Neural cell (in vitro differentiated cells): ENCODE measurements around the gene TMEM184A. TPM values are rescaled to one million over a fixed set of nuclear protein-coding genes. Genes with fewer than 3 reads are reported as not detected.

Source experiments
- H2AFZ ChIP-seq: fragments of 200-600, 300-800 bp; sonication (generic), shearing (Covaris generic); 2 replicates; pipeline ENCODE4 v1.6.0; 2014; ENCODE audit warnings: low read depth, mild to moderate bottlenecking, antibody characterized with exemption, low read length, moderate library complexity
- H3F3A ChIP-seq: fragments of 200-600 bp; shearing (Covaris generic); 2 replicates; pipeline ENCODE4 v1.6.1; 2016; ENCODE audit warnings: mild to moderate bottlenecking, moderate library complexity, mixed read lengths, antibody characterized with exemption, low read length; ENCODE audit not compliant: insufficient read depth, poor library complexity, severe bottlenecking
- H3K27ac ChIP-seq: fragments of 200-600, 300-800 bp; sonication (generic), shearing (Covaris generic); 2 replicates; pipeline ENCODE4 v1.5.1; 2014; ENCODE audit warnings: mild to moderate bottlenecking, low read length, moderate library complexity
- H3K27me3 ChIP-seq: fragments of 300-800, 200-600 bp; sonication (generic), shearing (Covaris generic); 2 replicates; pipeline ENCODE4 v1.6.0; 2014; ENCODE audit warnings: mild to moderate bottlenecking, low read depth, low read length, moderate library complexity; ENCODE audit not compliant: insufficient read depth
- H3K36me3 ChIP-seq: fragments of 300-800, 200-600 bp; sonication (generic), shearing (Covaris generic); 2 replicates; pipeline ENCODE4 v1.5.1; 2014; ENCODE audit warnings: mild to moderate bottlenecking, antibody characterized with exemption, low read length, moderate library complexity; ENCODE audit not compliant: insufficient read depth
- H3K4me2 ChIP-seq: fragments of 300-800, 200-600 bp; sonication (generic), shearing (Covaris generic); 2 replicates; pipeline ENCODE4 v1.6.0; 2014; ENCODE audit warnings: mild to moderate bottlenecking, low read length
- H3K4me3 ChIP-seq: fragments of 300-800, 200-600 bp; sonication (generic), shearing (Covaris generic); 2 replicates; pipeline ENCODE4 v1.5.1; 2014; ENCODE audit warnings: mild to moderate bottlenecking, low read length, moderate library complexity
- H3K79me2 ChIP-seq: fragments of 200-600 bp; shearing (Covaris generic); replicated peaks from 2 replicates; pipeline ENCODE4 v1.6.0; 2014; ENCODE audit warnings: mild to moderate bottlenecking, low read length, moderate library complexity; ENCODE audit not compliant: insufficient read depth
- H3K9ac ChIP-seq: fragments of 300-800, 200-600 bp; sonication (generic), shearing (Covaris generic); 2 replicates; pipeline ENCODE4 v1.6.1; 2016; ENCODE audit warnings: mild to moderate bottlenecking, low read length, mixed read lengths
- H3K9me2 ChIP-seq: fragments of 200-600 bp; shearing (Covaris generic); 2 replicates; pipeline ENCODE4 v1.6.1; 2016; ENCODE audit warnings: mild to moderate bottlenecking, low read length, mixed read lengths; ENCODE audit not compliant: insufficient read depth
- H3K9me3 ChIP-seq: fragments of 200-600, 300-800 bp; sonication (generic), shearing (Covaris generic); 2 replicates; pipeline ENCODE4 v1.6.1; 2016; ENCODE audit warnings: mild to moderate bottlenecking, mixed run types, low read length, moderate library complexity, mixed read lengths
- H4K20me1 ChIP-seq: fragments of 200-600 bp; shearing (Covaris generic); 2 replicates; pipeline ENCODE4 v1.6.1; 2016; ENCODE audit warnings: mild to moderate bottlenecking, mixed run types; ENCODE audit not compliant: insufficient read depth
- EP300 ChIP-seq: fragments of 450-650 bp; conservative IDR thresholded peaks from 2 replicates; pipeline ENCODE4 v1.6.1; 2014; ENCODE audit warnings: antibody characterized with exemption, mild to moderate bottlenecking, moderate library complexity; ENCODE audit not compliant: poor library complexity, severe bottlenecking
- EZH2 ChIP-seq: fragments of 200-600, 300-800 bp; shearing (Covaris generic), sonication (generic); IDR thresholded peaks from 2 replicates; pipeline ENCODE4 v1.6.1; 2014; ENCODE audit warnings: antibody characterized with exemption, low read length, borderline replicate concordance, mild to moderate bottlenecking; ENCODE audit not compliant: insufficient read depth, poor library complexity, severe bottlenecking
- MXI1 ChIP-seq: fragments of 450-650 bp; conservative IDR thresholded peaks from 2 replicates; pipeline ENCODE4 v1.6.1; 2014; ENCODE audit warnings: antibody characterized with exemption, mild to moderate bottlenecking; ENCODE audit not compliant: poor library complexity, severe bottlenecking
- POLR2AphosphoS5 ChIP-seq: IDR thresholded peaks from 2 replicates; pipeline ENCODE4 v1.6.1; 2012
- RAD21 ChIP-seq: fragments of 450-650 bp; conservative IDR thresholded peaks from 2 replicates; pipeline ENCODE4 v1.6.1; 2014; ENCODE audit warnings: antibody characterized with exemption, mild to moderate bottlenecking, moderate library complexity
- SMC3 ChIP-seq: fragments of 450-650 bp; conservative IDR thresholded peaks from 2 replicates; pipeline ENCODE4 v1.6.1; 2014; ENCODE audit warnings: antibody characterized with exemption, mild to moderate bottlenecking, moderate library complexity; ENCODE audit not compliant: poor library complexity
- TAF1 ChIP-seq: IDR thresholded peaks from 2 replicates; pipeline ENCODE4 v1.6.1; 2012; ENCODE audit warnings: low read depth
- polyA plus RNA-seq: library from polyadenylated mRNA; depleted of rRNA; stranded (reverse); fragments of >200 nt; gene quantifications from 2 replicates; pipeline ENCODE4 v1.2.3, GENCODE V29; 2014
- TF ChIP-seq, protein P1 (sequence below): IDR thresholded peaks from 2 replicates; pipeline ENCODE4 v1.6.1; 2012; ENCODE audit warnings: borderline replicate concordance
- TF ChIP-seq, protein P2 (sequence below): fragments of 450-650 bp; IDR thresholded peaks from 2 replicates; pipeline ENCODE4 v1.5.1; 2014; ENCODE audit warnings: antibody characterized with exemption, mild to moderate bottlenecking, moderate library complexity; ENCODE audit not compliant: poor library complexity, severe bottlenecking

TMEM184A gene
- polyA plus RNA-seq, 1 donor from 2014 or later = not detected

DNA sequence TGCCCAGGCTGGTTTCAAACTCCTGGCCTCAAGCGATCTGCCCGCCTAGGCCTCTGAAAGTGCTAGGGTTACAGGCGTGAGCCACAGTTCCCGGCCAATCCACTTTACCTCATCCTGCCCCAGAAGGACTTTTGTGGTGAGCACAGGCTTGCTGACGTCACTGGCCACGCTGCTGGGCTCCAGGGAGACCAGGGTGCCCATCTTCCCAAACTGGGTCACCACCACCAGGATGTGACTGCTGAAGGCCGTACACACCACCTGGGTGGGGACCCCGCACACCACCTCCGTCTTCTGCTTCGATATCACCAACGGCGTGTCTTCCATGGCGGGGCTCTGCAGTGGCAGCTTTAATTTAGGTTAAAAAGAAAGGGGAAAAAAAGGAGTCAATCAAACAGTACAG is 13.0 kb upstream of the TMEM184A start:
- Histone ChIP-seq H3F3A (no peaks in the 10 kb centered on the region), H3K9me3 (no peaks in the 10 kb centered on the region), H3K36me3 (no peaks in the 10 kb centered on the region), H3K4me2 (no peak overlapping the region), H3K27me3 (no peaks in the 10 kb centered on the region), H4K20me1 (no peaks in the 10 kb centered on the region), H3K4me3 (peak overlapping the region; percentile 80), H3K79me2 (peaks cover 5% of the 10 kb centered on the region), H3K9ac (peak overlapping the region; percentile 78), H3K27ac (no peak overlapping the region), H2AFZ (no peak overlapping the region), H3K9me2 (no peaks in the 10 kb centered on the region)
- TF ChIP-seq, protein P1, sequence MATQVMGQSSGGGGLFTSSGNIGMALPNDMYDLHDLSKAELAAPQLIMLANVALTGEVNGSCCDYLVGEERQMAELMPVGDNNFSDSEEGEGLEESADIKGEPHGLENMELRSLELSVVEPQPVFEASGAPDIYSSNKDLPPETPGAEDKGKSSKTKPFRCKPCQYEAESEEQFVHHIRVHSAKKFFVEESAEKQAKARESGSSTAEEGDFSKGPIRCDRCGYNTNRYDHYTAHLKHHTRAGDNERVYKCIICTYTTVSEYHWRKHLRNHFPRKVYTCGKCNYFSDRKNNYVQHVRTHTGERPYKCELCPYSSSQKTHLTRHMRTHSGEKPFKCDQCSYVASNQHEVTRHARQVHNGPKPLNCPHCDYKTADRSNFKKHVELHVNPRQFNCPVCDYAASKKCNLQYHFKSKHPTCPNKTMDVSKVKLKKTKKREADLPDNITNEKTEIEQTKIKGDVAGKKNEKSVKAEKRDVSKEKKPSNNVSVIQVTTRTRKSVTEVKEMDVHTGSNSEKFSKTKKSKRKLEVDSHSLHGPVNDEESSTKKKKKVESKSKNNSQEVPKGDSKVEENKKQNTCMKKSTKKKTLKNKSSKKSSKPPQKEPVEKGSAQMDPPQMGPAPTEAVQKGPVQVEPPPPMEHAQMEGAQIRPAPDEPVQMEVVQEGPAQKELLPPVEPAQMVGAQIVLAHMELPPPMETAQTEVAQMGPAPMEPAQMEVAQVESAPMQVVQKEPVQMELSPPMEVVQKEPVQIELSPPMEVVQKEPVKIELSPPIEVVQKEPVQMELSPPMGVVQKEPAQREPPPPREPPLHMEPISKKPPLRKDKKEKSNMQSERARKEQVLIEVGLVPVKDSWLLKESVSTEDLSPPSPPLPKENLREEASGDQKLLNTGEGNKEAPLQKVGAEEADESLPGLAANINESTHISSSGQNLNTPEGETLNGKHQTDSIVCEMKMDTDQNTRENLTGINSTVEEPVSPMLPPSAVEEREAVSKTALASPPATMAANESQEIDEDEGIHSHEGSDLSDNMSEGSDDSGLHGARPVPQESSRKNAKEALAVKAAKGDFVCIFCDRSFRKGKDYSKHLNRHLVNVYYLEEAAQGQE = no peak
- TF ChIP-seq, protein P2, sequence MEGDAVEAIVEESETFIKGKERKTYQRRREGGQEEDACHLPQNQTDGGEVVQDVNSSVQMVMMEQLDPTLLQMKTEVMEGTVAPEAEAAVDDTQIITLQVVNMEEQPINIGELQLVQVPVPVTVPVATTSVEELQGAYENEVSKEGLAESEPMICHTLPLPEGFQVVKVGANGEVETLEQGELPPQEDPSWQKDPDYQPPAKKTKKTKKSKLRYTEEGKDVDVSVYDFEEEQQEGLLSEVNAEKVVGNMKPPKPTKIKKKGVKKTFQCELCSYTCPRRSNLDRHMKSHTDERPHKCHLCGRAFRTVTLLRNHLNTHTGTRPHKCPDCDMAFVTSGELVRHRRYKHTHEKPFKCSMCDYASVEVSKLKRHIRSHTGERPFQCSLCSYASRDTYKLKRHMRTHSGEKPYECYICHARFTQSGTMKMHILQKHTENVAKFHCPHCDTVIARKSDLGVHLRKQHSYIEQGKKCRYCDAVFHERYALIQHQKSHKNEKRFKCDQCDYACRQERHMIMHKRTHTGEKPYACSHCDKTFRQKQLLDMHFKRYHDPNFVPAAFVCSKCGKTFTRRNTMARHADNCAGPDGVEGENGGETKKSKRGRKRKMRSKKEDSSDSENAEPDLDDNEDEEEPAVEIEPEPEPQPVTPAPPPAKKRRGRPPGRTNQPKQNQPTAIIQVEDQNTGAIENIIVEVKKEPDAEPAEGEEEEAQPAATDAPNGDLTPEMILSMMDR = no peak
- TF ChIP-seq EZH2 (no peak), TAF1 (no peak), POLR2AphosphoS5 (no peak), EP300 (no peak), MXI1 (no peak), SMC3 (no peak), RAD21 (no peak)

DNA sequence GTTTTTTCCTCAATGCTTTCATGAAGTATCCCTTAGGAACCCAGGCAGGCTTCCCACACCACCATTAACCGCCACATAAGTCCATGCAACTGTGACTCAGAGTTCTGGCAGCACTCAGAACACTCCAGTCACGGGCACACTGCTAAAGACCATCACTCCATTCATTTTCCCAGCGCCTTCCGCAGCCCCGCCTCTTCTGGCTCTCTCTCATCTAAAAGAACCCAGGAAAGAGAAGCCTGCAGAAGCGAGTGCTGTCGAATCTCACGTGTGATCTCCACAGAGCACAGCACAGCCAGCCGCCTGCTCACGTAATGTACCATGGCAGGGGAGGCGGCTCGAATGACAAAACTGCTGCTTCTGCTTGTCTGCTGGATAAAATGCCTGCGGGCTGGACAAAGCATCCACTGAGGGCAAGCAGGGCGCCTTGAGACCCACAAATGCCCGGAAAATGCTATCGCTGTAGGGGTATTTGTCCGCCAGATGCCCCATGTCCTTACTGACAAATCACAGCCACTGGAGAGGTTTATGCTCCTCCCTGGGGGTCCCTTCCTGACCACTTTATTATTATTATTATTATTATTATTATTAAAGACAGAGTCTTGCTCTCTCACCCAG is 12.0 kb upstream of the TMEM184A start:
- Histone ChIP-seq H4K20me1 (no peaks in the 10 kb centered on the region), H3K9me2 (no peaks in the 10 kb centered on the region), H3K9ac (no peak overlapping the region), H3K4me2 (no peak overlapping the region), H3K36me3 (no peaks in the 10 kb centered on the region), H3K4me3 (no peak overlapping the region), H2AFZ (no peak overlapping the region), H3K27me3 (no peaks in the 10 kb centered on the region), H3K27ac (no peak overlapping the region), H3F3A (no peaks in the 10 kb centered on the region), H3K79me2 (peaks cover 5% of the 10 kb centered on the region), H3K9me3 (no peaks in the 10 kb centered on the region)
- TF ChIP-seq RAD21 (no peak), POLR2AphosphoS5 (no peak), MXI1 (no peak), SMC3 (no peak)
- TF ChIP-seq, protein P1 = no peak
- TF ChIP-seq, protein P2 = no peak
